HG02884 (cell line): Measurements from ENCODE around the gene S100A5.
A peak's percentile ranks its signal among the peaks of the same experiment; 100 is the strongest.
"Not testable (repeated sequence)": the region's sequence is repeated elsewhere in the genome, so short reads cannot be mapped to it uniquely, and the experiment has no call there.

Experiments used
- ATAC-seq: cut with Tn5 transposase; IDR thresholded peaks from one replicate; pipeline ENCODE4 v1.9.1; 2021; ENCODE audit warnings: mild to moderate bottlenecking, moderate library complexity; ENCODE audit not compliant: unreplicated experiment

The S100A5 gene

DNA sequence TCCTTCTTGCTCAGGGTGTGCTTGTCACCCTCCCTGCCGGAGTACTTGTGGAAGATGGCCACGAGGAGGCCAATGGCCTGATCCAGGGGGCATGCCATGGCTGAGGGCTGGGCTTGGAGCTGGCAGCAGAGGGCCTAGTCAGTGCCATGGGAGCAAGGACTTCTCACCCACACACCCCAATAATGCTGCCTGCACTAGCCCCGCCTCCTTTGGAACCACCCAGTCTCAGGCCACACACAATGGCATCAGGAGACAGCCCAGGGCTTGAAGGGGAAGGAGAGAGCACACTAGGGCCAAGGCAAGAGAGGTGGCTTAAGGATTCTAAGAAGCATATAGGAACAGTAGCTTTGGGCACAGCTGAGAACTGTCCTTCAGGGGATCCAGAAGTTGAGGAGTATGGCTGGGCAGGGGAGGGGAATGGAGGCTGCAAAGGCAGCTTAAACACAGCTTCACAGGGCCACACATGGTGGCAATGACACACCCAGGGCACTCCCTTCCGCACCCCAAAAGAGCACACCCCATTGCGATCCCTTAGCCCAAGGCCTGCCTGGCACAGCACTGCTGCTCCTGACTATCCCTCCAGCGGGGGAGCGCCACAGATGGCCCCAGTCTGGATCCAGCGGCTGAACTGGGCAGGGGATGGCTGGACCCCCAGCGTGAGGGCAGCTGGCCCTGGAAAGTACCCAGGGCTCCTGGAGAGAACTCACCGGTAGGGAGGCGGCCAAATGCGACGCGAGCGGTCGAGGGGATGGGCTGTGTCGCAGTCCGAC is 5.3 kb downstream of the S100A5 start, which contains the start of gene S100A6:
TSS of gene S100A6 (minus strand) at position 750 of the 770 bp plus-strand sequence. CDS start at position 98, 652 bp downstream.
- peak; percentile 25 for ATAC-seq

GRCh38 chr1:153534925-153535241 is 5.9 kb downstream of the S100A5 start:
- no peak for ATAC-seq

DNA sequence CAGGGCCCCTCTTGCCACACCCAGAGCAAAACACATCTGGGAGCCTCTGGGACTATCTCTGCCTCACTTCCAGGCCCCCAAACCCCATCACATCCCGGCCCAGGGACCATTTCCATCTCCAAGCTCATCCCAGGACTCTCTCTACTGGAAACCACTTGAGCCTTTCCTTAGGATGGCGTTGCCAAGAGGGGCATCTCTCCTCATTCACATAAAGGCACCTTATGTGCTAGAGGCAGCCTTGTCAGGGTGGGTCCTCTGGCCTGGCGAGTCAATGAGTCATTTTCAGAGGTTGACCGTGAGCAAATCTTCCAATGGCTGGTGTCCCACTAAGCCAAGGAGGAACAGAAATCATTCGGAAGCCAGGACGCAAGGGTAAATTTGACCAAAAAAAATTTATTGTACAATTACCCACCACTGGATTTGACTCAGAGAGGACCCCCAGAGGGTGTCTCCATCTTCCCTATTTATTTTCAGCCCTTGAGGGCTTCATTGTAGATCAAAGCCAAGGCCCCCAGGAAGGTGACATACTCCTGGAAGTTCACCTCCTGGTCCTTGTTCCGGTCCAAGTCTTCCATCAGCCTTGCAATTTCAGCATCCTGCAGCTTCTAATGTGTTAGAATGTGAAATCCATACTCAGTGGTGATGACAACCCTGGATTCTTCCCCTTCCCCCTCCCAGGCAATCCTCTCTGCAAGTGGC is 6.4 kb downstream of the S100A5 start:
- no peak for ATAC-seq

GRCh38 chr1:153533689-153534201 is 7.0 kb downstream of the S100A5 start:
- ATAC-seq: no peak

- no peak for ATAC-seq
These were observed 7.8 kb downstream of the S100A5 start for GRCh38 chr1:153532769-153533599.

GRCh38 chr1:153532181-153532580 is 8.6 kb downstream of the S100A5 start:
- no peak for ATAC-seq

- no peak for ATAC-seq
These were observed 9.1 kb downstream of the S100A5 start for GRCh38 chr1:153531638-153532037.

- ATAC-seq: no peak
These were observed 13.1 kb downstream of the S100A5 start for GRCh38 chr1:153527683-153528040.

DNA sequence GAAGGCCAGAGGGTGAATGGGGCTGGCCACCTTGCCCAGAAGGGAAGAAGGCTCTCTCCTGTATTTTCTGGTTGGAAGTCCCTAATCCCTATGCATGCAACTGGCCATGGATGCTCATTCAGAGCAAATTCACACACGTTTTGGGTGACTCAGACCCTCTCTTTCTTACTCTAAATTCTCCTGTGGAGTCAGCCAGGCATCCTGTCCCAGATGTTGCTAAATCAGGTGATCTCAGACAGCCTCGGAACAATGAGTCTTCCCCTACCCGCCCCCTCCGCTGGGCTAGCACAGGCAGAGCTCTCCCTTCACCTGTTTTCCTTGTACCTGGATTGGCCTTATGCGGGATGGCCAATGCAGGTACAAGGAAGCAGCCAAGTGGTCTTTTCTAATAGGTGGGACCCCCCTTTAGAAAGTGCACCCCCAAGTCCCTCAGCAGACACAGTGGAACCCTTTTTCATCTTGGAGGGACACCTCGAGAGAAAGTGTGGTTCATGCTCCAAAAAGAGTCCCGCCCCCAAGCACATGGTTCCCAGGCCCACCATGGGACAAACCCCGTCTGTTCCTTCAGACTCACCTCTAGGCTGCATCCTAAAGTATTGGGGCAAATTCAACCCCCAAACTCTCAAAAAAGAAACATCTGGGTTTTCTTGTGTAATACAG is 13.6 kb downstream of the S100A5 start:
- no peak for ATAC-seq

DNA sequence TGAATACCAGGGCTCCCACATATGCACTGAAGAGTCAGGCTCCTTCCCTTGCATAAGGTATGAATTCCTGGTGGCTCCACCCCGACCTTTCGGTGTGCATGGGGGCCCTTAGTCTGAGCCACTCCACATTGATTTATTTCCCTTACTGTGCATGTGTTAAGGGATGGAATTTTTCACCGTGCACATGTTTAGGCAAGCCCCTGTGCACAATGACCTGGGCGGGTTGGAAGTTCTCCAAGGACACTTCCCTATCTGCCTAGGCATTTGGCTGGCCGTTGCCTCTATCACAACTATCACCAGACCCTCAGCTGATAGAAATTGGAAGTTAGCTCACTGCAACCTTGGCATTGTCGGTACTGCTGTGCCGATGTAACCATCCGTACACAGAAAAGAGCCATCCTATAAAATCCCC is 14.6 kb downstream of the S100A5 start:
- no peak for ATAC-seq

DNA sequence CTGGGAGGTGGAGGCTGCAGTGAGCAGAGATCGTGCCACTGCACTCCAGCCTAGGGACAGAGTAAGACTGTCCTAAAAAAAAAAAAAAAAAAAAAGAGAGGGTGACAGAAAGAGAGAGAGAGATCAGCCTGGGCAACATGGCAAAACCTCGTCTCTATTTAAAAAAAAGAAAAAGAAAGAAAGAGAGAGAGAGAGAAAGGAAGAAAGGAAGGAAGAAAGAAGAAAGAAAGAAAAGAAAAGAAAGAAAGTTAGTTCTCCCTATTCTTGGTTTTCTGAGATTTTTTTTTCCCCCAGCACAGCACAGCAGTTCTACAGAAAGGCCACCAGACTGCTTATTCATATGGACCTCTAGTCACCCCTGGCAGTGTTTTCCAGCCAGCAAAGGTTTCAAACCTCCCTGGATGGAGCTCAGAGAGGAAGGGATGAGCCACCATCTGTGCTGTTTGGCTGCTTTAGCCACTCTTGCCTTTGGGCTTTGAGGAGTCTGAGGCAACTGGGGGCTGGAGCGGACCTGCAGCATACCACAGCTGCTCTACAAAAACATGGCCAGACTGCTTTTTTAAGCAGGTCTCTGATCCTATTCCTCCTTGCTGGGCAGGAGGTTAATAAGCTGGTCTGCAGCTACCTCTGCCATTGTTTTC is 15.5 kb downstream of the S100A5 start:
- ATAC-seq: no peak

DNA sequence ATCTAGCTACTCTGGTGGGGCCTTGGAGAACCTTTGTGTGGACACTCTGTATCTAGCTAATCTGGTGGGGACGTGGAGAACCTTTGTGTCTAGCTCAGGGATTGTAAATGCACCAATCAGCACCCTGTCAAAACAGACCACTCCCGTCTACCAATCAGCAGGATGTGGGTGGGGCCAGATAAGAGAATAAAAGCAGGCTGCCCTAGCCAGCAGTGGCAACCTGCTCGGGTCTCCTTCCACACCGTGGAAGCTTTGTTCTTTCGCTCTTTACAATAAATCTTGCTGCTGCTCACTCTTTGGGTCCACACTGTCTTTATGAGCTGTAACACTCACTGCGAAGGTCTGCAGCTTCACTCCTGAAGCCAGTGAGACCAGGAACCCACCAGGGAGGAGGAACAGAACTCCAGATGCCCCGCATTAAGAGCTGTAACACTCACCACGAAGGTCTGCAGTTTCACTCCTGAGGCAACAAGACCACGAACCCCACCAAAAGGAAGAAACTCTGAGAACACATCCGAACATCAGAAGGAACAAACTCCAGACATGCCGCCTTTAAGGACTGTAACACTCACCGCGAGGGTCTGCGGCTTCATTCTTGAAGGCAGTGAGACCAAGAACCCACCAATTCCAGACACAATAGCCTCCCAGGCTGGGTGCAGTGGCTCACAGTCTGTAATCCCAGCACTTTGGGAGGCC is 18.2 kb downstream of the S100A5 start:
- not testable (repeated sequence) for ATAC-seq

- ATAC-seq: not testable (repeated sequence)
These were observed 18.9 kb downstream of the S100A5 start for GRCh38 chr1:153521808-153522207.

- no peak for ATAC-seq
These were observed 19.8 kb downstream of the S100A5 start for GRCh38 chr1:153520818-153521476.

DNA sequence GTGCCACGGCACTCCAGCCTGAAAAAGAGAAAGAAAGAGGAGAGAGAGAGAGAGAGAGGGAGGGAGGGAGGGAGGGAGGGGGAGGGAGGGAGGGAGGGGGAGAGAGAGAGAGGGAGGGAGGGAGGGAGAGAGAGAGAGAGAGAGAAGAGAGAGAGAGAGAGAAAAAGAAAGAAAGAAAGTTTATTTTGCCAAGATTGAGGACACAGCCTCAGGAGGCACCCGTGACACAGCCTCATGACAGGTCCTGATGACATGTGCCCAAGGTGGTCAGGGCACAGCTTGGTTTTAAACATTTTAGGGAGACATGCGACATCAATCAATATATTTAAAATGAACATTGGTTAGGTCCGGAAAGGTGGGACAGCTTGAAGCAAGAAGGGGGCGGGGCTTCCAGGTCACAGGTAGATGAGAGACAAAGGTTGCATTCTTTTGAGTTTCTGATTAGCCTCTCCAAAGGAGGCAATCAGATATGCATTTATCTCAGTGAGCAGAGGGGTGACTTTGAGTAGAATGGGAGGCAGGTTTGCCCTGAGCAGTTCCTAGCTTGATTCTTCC is 20.5 kb downstream of the S100A5 start:
- not testable (repeated sequence) for ATAC-seq

DNA sequence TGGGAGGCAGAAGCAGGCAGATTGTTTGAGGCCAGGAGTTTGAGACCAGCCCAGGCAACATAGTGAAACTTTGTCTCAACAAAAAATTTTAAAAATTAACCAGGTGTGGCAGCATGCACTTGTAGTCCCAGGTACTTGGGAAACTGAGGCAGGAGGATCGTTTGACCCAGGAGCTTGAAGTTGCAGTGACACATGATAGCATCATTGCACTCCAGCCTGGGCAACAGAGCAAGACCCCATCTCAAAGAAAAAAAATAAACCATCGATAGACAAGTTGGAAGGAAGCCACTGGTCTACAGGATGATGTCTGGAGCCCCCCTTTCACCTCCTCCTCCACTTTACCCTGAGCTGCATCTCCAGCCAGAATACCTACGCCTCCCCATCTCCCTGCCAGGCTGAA is 21.5 kb downstream of the S100A5 start:
- ATAC-seq: no peak

GRCh38 chr1:153515504-153516394 is 25.0 kb downstream of the S100A5 start:
- no peak for ATAC-seq

- no peak for ATAC-seq
These were observed 27.1 kb downstream of the S100A5 start for GRCh38 chr1:153513666-153514065.
